Posterior cingulate gyrus (tissue), 11 donors: ENCODE measurements around the gene COQ9.
A peak's percentile ranks its signal among the peaks of the same experiment; 100 is the strongest.

Experiments
- DNase-seq, 10 donors: peaks; one replicate each; pipeline versions ENCODE4 v3.0.0 to v3.0.0-alpha.2; 2020 to 2021; ENCODE audit warnings: mixed read lengths in 3 of 10
- intact Hi-C: fragments of 100-400 bp; cut with DNase I; formaldehyde crosslinking; loops from one replicate; pipeline ENCODE4 v1.15.1; 2023

Gene COQ9

GRCh38 chr16:57470711-57471110 is 23.4 kb downstream of the COQ9 start:
- DNase-seq, result no peak
- intact Hi-C loops, result no loop called here

GRCh38 chr16:57471209-57471608 is 23.9 kb downstream of the COQ9 start:
- intact Hi-C loops, result no loop called here
- DNase-seq, result no peak

GRCh38 chr16:57471852-57472664 is 24.8 kb downstream of the COQ9 start:
- intact Hi-C loops, result no loop called here
- DNase-seq, result no peak

- intact Hi-C loops, result no loop called here
- DNase-seq, result peak in 1 of 10 donors; percentile 78
These were observed 25.4 kb downstream of the COQ9 start for GRCh38 chr16:57472665-57473060.

- DNase-seq, result peak in 6 of 10 donors; percentile 26 to 93 (median 80)
These were observed 26.0 kb downstream of the COQ9 start for GRCh38 chr16:57473176-57473840.

GRCh38 chr16:57473906-57474305 is 26.6 kb downstream of the COQ9 start:
- DNase-seq, result no peak
- intact Hi-C loops, result no loop called here

More at GRCh38 chr16:57473176-57473840, 26.0 kb downstream of the COQ9 start:
- intact Hi-C loops, result no loop called here

- intact Hi-C loops, result no loop called here
- no peak for DNase-seq
These were observed 27.7 kb downstream of the COQ9 start for GRCh38 chr16:57474671-57475661.

- peak in 1 of 10 donors; percentile 88 for DNase-seq
- intact Hi-C loops, result no loop called here
These were observed 28.5 kb downstream of the COQ9 start for GRCh38 chr16:57475711-57476339.

GRCh38 chr16:57476546-57477410 is 29.5 kb downstream of the COQ9 start:
- DNase-seq, result no peak
- intact Hi-C loops, result no loop called here

- peak in 1 of 10 donors; percentile 83 for DNase-seq
- intact Hi-C loops, result no loop called here
These were observed 30.4 kb downstream of the COQ9 start for GRCh38 chr16:57477531-57478202.

GRCh38 chr16:57478396-57479204 is 31.3 kb downstream of the COQ9 start:
- intact Hi-C loops, result no loop called here
- DNase-seq, result no peak

GRCh38 chr16:57479205-57479975 is 32.1 kb downstream of the COQ9 start:
- intact Hi-C loops, result no loop called here
- peak in 8 of 10 donors; percentile 42 to 94 (median 61) for DNase-seq

GRCh38 chr16:57479976-57480753 is 32.9 kb downstream of the COQ9 start:
- DNase-seq, result peak in 1 of 10 donors; percentile 81
- intact Hi-C loops, result no loop called here

GRCh38 chr16:57480754-57481230 is 33.5 kb downstream of the COQ9 start:
- peak in 1 of 10 donors; percentile 74 for DNase-seq
- intact Hi-C loops, result no loop called here

GRCh38 chr16:57481421-57481820 is 34.1 kb downstream of the COQ9 start:
- intact Hi-C loops, result no loop called here
- DNase-seq, result no peak
